ENCODE data around the gene S100A7A. TPM values are rescaled to one million over a fixed set of nuclear protein-coding genes. Genes with fewer than 3 reads are reported as not detected.

S100A7A gene
- total RNA-seq, 4 donors from 2014 or later = 0.16 to 0.79 TPM; not detected in 2

DNA sequence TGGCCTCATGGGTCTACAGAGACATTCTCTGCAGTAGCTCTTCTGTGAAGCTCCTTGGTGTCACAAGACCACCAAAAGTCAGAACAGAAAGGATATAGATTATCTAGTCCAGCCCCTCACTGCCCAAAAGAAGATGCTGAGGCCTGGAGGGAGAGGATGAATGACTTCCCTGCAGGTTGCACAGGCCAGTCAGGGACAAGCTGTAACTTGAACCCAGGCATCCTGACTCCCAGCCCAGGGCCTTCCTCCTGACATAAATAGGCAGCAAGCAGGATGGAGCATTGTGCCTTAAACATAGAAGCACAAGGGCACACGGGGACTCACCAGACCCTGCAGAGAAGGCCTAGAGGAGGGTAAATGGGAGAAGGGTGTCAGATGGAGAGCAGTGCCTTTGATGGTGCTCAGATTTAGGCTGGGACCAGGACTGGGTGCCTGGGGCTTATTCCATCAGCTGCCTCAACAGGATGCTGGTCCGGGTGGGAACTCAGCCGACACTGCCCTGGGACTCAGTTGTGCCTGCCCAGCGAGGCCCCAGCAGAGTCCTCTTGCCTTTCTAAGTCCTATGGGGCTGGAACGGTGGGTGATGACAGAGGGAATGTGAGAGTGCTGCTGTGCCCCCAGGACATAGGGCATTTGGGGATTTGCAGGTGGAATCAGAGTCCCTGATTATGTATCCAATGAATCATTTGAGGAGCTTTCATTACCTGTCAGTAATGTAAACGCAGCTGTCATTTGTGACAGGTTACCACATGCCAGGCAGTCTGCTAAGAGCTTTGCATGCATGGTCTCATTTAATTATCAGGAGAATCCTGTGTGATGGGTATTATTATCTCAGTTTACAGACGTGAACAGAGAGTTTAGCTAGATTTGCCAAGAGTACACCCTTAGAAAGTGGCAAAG, 13.2 kb downstream of the S100A7A start:
- WGBS, 2 donors (ENCODE audit: low coverage in 1 of 2) = 79 to 80% methylated on average over 2 to 3 of the region's 7 CpGs
- Histone ChIP-seq H3K36me3 (no peaks in the 10 kb centered on the region), H3K27ac (no peak overlapping the region), H3K27me3 (peaks cover 27% of the 10 kb centered on the region), H3K4me1 (no peaks in the 10 kb centered on the region), H3K9me3 (no peaks in the 10 kb centered on the region), H3K4me3 (no peak overlapping the region)
- TF ChIP-seq EP300 (IDR thresholded peaks at IDR 0.05) = no peak
- TF ChIP-seq POLR2AphosphoS5 (IDR thresholded peaks at IDR 0.05) = no peak
- TF ChIP-seq, protein P1, sequence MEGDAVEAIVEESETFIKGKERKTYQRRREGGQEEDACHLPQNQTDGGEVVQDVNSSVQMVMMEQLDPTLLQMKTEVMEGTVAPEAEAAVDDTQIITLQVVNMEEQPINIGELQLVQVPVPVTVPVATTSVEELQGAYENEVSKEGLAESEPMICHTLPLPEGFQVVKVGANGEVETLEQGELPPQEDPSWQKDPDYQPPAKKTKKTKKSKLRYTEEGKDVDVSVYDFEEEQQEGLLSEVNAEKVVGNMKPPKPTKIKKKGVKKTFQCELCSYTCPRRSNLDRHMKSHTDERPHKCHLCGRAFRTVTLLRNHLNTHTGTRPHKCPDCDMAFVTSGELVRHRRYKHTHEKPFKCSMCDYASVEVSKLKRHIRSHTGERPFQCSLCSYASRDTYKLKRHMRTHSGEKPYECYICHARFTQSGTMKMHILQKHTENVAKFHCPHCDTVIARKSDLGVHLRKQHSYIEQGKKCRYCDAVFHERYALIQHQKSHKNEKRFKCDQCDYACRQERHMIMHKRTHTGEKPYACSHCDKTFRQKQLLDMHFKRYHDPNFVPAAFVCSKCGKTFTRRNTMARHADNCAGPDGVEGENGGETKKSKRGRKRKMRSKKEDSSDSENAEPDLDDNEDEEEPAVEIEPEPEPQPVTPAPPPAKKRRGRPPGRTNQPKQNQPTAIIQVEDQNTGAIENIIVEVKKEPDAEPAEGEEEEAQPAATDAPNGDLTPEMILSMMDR (IDR thresholded peaks at IDR 0.05) = no peak
- no peak for TF ChIP-seq POLR2A (IDR thresholded peaks at IDR 0.05)
- no peak for ATAC-seq

DNA sequence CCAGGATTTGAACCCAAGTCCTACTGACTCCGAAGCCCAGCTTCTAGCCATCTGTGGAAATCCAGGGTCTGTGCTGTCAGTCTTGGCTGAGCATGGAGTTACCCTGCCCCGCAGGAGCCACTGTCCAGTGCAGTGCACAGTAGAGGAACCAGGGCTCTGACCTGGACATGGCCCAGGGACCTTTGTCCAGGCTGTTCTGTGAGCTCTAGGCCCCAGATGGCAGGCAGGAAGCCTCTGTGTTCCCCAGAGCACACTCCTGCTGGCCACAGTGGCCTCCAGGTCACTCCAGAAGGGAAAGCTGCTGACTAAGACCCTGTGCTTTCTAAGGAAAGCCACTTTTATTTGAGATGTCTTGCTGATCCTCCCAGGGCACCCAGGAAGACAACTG, 13.8 kb downstream of the S100A7A start:
- H3K4me1 ChIP-seq = no peaks in the 10 kb centered on the region
- H3K9me3 ChIP-seq = no peaks in the 10 kb centered on the region
- no peak overlapping the region for H3K27ac ChIP-seq
- peaks cover 33% of the 10 kb centered on the region for H3K27me3 ChIP-seq
- WGBS, 2 donors (ENCODE audit: low coverage in 1 of 2) = no CpG with 5 or more reads among the region's 2 CpGs
- ATAC-seq = no peak
- H3K36me3 ChIP-seq = no peaks in the 10 kb centered on the region
- H3K4me3 ChIP-seq = no peak overlapping the region
- TF ChIP-seq EP300 (IDR thresholded peaks at IDR 0.05) (no peak), POLR2AphosphoS5 (IDR thresholded peaks at IDR 0.05) (no peak), POLR2A (IDR thresholded peaks at IDR 0.05) (no peak)
- TF ChIP-seq, protein P1 (IDR thresholded peaks at IDR 0.05) = no peak

DNA sequence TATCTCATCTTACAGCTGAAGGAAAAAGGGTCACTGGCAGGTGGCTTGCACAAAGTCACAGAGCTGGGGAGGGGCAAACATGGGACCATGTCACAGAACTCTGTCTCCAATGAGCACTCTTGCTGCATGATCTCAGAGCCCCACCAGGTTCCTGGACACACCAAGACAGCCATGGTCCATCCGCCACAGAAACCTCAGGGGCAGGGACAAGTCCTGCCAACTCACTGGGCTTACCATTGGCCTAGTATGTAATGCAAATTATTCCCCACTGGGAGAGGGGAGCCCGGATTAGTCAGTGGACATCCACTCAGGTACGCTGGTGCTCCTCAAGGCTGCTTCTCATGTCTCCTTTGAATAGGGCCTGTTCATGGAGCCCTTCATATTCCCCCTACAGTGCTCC, 14.2 kb downstream of the S100A7A start:
- H3K9me3 ChIP-seq = no peaks in the 10 kb centered on the region
- no peak for TF ChIP-seq POLR2A (IDR thresholded peaks at IDR 0.05)
- no peak for TF ChIP-seq POLR2AphosphoS5 (IDR thresholded peaks at IDR 0.05)
- no peak for TF ChIP-seq EP300 (IDR thresholded peaks at IDR 0.05)
- TF ChIP-seq, protein P1 (IDR thresholded peaks at IDR 0.05) = no peak
- ATAC-seq = no peak
- no CpG with 5 or more reads among the region's 3 CpGs for WGBS, 2 donors (ENCODE audit: low coverage in 1 of 2)
- no peak overlapping the region for H3K27ac ChIP-seq
- H3K27me3 ChIP-seq = peaks cover 35% of the 10 kb centered on the region
- no peaks in the 10 kb centered on the region for H3K36me3 ChIP-seq
- no peaks in the 10 kb centered on the region for H3K4me1 ChIP-seq
- no peak overlapping the region for H3K4me3 ChIP-seq

DNA sequence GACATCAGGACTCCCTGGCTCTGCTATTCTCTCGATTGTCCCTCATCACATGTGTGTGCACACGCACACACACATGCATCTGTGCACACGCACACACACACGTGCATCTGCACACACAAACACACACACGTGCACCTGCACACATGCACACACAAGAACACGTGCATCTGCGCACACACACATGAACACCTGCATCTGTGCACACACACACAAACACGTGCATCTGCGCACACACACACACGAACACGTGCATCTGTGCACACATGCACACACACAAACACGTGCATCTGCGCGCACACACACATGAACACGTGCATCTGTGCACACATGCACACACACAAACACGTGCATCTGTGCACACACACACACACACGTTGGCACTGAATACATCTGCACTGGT, 14.7 kb downstream of the S100A7A start:
- H3K4me1 ChIP-seq = no peaks in the 10 kb centered on the region
- ATAC-seq = no peak
- peaks cover 35% of the 10 kb centered on the region for H3K27me3 ChIP-seq
- no peaks in the 10 kb centered on the region for H3K9me3 ChIP-seq
- 83 to 87% methylated on average over 16 of the region's 17 CpGs for WGBS, 2 donors (ENCODE audit: low coverage in 1 of 2)
- TF ChIP-seq POLR2AphosphoS5 (IDR thresholded peaks at IDR 0.05) (no peak), EP300 (IDR thresholded peaks at IDR 0.05) (no peak)
- TF ChIP-seq, protein P1 (IDR thresholded peaks at IDR 0.05) = no peak
- no peak overlapping the region for H3K4me3 ChIP-seq
- no peak overlapping the region for H3K27ac ChIP-seq
- H3K36me3 ChIP-seq = no peaks in the 10 kb centered on the region

DNA sequence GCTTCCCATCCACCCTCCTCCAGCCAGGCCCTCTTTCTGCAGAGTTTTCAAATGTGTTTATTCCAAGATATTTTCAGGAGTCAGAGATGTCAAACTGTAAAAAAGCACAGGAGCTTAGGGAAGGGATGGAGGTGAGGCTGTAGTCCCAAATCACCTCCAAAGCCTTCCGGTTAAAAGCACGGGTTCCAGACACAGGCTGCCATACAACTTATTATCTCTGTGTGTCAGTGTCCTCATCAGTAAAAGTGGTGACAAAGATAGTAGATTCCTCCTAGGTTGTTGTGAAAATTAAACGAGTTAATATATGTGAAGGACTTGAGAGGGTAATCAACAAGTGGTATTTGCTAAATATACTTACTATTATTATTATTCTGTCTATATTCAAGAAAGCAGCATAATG, 15.1 kb downstream of the S100A7A start:
- H3K9me3 ChIP-seq = no peaks in the 10 kb centered on the region
- WGBS, 2 donors (ENCODE audit: low coverage in 1 of 2) = 68 to 82% methylated on average over 3 of the region's 3 CpGs
- no peak overlapping the region for H3K27ac ChIP-seq
- no peak for ATAC-seq
- no peaks in the 10 kb centered on the region for H3K4me1 ChIP-seq
- H3K4me3 ChIP-seq = no peak overlapping the region
- peaks cover 33% of the 10 kb centered on the region for H3K27me3 ChIP-seq
- H3K36me3 ChIP-seq = no peaks in the 10 kb centered on the region
- no peak for TF ChIP-seq POLR2AphosphoS5 (IDR thresholded peaks at IDR 0.05)
- TF ChIP-seq, protein P1 (IDR thresholded peaks at IDR 0.05) = no peak
- TF ChIP-seq EP300 (IDR thresholded peaks at IDR 0.05) = no peak
- TF ChIP-seq POLR2A (IDR thresholded peaks at IDR 0.05) = no peak
